Measurements from ENCODE around the gene GTF2A2.
A peak's percentile ranks its signal among the peaks of the same experiment; 100 is the strongest.

The GTF2A2 gene

DNA sequence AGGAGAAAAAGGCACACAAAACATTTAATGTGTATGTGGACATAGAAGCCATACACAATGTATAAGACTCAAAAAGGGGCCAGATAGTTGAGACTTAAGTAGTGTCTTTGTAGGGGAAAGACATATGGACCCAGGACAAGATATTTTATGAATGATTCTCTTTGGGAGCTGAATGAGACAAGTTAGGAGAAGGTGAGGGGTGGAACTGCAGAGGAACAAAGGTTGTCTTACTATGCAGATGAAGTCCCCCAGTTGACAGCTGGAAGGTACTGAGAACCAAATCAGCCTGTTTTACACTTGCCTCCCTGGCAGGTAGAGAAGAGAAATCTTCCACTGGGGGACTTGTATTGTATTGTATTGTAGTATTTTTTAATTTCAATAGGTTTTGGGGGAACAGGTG lies 60.7 kb downstream of the GTF2A2 start:
- FAIRE-seq = no peak

DNA sequence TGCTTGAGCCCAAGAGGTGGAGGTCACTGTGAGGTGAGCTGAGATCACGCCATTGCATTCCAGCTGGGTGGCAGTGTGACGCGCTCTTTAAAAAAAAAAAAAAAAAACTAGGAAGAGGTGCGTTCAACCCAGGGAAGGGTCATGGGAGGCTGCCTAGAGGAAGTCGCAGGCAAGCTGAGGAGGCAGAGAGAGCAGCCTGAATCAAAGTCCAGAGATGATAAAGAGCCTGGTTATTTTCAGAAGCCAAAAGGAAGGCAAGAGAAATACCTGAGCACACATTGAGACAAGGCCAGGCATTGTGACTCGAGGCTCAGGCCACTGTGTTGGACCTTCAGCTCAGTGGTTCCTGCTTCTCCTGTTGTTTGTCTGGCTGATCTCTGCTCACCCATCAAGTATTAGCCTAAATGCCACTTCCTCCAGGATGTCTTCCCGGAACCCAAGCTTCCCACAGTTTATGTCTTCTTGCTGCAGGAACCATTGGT lies 61.8 kb downstream of the GTF2A2 start:
- FAIRE-seq = peak; percentile 24

DNA sequence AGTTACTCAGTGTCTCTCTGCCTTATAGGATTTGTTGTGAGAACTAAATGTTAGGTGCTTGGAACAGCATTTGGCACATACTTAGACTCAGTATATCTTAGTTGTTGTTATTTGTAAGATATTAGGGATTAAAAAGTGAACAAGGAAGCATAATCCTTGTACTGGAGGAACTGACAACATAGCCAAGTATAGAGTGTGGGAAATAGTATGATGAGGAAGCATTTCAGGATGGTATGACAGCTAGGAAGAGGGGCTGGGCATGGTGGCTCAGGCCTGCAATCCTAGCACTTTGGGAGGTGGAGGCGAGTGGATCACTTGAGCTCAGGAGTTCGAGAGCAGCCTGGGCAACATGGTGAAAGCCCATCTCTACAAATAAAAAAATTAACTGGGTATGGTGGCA lies 62.3 kb downstream of the GTF2A2 start:
- FAIRE-seq = no peak

DNA sequence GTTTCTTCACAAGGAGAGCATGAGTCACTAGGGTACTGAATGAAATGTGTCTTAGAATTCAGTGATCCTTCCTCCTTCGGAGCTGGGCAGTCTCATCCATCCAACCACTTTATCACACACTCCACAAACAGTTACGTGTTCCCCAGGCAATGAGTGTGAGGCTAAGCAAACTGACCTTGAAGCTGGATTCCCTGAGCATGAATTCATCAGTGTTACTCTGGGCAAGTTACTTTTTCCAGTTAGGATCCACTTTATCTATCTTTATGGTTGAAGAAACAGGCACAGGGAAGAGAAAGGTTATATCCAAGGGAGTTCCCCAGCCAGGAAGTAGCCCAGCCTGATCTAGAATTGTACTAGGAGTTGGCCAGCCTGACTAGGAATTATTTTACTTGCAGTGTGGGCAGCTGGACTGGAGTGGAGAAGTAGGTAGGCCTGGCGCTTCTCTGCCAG lies 62.8 kb downstream of the GTF2A2 start:
- peak; percentile 33 for FAIRE-seq

DNA sequence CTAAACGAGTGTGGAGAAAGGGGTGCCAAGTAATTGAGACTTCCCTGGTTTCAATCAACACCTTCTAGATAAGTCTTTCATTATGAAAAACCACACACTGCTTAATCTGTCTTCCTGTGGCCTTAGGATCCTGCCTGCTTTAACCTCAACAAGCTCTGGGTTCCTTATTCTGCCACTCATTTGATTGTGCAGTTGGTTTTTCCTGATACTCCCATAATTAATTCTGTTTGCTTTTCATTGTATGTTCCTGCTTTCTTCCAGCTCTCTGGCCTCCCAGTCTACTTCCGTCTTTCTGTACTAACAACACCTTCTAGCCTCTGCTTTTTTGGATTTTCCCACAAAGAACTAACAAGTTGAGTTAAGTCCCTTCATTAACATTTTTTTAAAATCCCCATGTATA lies 66.0 kb downstream of the GTF2A2 start:
- FAIRE-seq = no peak

DNA sequence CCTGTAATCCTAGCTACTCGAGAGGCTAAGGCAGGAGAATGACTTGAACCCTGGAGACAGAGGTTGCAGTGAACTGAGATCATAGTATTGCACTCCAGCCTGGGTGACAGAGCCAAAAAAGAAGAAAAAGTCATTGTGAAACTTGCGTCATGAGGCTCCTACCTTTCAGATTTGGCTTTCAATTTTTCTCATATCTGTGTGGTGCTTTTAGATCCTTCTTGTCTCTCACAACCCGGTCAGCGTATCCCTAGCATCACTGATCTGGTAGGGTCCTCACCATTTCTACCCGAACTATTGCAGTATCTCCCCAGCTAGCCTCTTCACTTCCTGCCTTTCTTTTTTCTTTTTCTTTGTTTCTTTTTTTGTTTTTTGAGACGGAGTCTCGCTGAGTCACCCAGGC lies 67.3 kb downstream of the GTF2A2 start:
- no peak for FAIRE-seq

All from colon (tissue), 2 donors.